ENCODE measurements around the gene GRAMD2B. TPM values are rescaled to one million over a fixed set of nuclear protein-coding genes. Genes with fewer than 3 reads are reported as not detected.

Gene GRAMD2B
- total and polyA plus RNA-seq, 2 experiments from 2014 or later = 18.9 to 32.5 TPM

GRCh38 chr5:126490167-126490940, 67.1 kb downstream of the GRAMD2B start:
- no peaks in the 10 kb centered on the region for H3K36me3 ChIP-seq (replicated peaks; ENCODE audit: insufficient read depth, low read depth)
- WGBS (ENCODE audit: low lambda C conversion rate, missing lambda C conversion rate) = 63% methylated on average over 12 of the region's 12 CpGs
- no peaks in the 10 kb centered on the region for H3K9me2 ChIP-seq (replicated peaks; ENCODE audit: insufficient read depth)

DNA sequence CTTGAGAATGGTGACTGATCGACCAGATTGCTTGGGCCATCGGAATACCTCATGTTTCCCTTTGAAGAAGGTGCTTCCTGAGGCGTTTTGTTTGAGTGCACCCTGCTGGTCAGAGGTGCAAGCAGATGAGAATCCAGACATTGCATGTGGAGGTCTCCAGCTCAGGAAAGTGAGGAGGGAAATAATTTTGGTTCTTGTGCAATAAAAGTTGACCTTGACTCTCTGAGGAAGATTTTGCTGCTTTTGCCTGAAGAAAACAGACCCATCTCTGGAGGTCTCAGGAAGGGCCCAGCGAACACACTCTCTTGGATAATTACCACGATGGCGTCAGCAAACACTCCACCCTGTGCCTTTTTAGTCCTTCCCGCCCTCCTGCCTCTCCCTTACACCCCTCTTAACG, 69.7 kb downstream of the GRAMD2B start:
- no peak overlapping the region for H3K4me3 ChIP-seq
- H3K9me3 ChIP-seq (ENCODE audit: low read depth) = no peaks in the 10 kb centered on the region
- H3K27me3 ChIP-seq = no peaks in the 10 kb centered on the region
- H3K9me2 ChIP-seq (replicated peaks; ENCODE audit: insufficient read depth) = no peaks in the 10 kb centered on the region
- no peaks in the 10 kb centered on the region for H3K36me3 ChIP-seq (replicated peaks; ENCODE audit: insufficient read depth, low read depth)
- H3K27ac ChIP-seq = no peak overlapping the region
- 72% methylated on average over 8 of the region's 8 CpGs for WGBS (ENCODE audit: low lambda C conversion rate, missing lambda C conversion rate)
- no peak overlapping the region for H3K4me2 ChIP-seq
- TF ChIP-seq, protein P1, sequence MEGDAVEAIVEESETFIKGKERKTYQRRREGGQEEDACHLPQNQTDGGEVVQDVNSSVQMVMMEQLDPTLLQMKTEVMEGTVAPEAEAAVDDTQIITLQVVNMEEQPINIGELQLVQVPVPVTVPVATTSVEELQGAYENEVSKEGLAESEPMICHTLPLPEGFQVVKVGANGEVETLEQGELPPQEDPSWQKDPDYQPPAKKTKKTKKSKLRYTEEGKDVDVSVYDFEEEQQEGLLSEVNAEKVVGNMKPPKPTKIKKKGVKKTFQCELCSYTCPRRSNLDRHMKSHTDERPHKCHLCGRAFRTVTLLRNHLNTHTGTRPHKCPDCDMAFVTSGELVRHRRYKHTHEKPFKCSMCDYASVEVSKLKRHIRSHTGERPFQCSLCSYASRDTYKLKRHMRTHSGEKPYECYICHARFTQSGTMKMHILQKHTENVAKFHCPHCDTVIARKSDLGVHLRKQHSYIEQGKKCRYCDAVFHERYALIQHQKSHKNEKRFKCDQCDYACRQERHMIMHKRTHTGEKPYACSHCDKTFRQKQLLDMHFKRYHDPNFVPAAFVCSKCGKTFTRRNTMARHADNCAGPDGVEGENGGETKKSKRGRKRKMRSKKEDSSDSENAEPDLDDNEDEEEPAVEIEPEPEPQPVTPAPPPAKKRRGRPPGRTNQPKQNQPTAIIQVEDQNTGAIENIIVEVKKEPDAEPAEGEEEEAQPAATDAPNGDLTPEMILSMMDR (IDR thresholded peaks at IDR 0.05; ENCODE audit: poor library complexity) = peak; percentile 38
- TF ChIP-seq EZH2phosphoT487 (IDR thresholded peaks at IDR 0.05; ENCODE audit: low read depth, severe bottlenecking, unreplicated experiment) (no peak), EZH2 (IDR thresholded peaks at IDR 0.05; ENCODE audit: borderline replicate concordance) (no peak)
- no peaks in the 10 kb centered on the region for H4K20me1 ChIP-seq (ENCODE audit: insufficient read depth, poor library complexity, severe bottlenecking)
- no peak overlapping the region for H2AFZ ChIP-seq
- H3K4me1 ChIP-seq (ENCODE audit: insufficient read depth) = peaks cover 13% of the 10 kb centered on the region
- peak; percentile 27 for DNase-seq (ENCODE audit: low spot score)
- no peaks in the 10 kb centered on the region for H3K79me2 ChIP-seq

More at GRCh38 chr5:126490167-126490940, 67.1 kb downstream of the GRAMD2B start:
- H3K4me2 ChIP-seq = no peak overlapping the region
- TF ChIP-seq, protein P1 (IDR thresholded peaks at IDR 0.05; ENCODE audit: poor library complexity) = peak; percentile 14
- no peak for TF ChIP-seq EZH2phosphoT487 (IDR thresholded peaks at IDR 0.05; ENCODE audit: low read depth, severe bottlenecking, unreplicated experiment)
- H3K4me1 ChIP-seq (ENCODE audit: insufficient read depth) = peaks cover 13% of the 10 kb centered on the region
- no peak for DNase-seq (ENCODE audit: low spot score)
- H3K4me3 ChIP-seq = no peak overlapping the region
- H2AFZ ChIP-seq = no peak overlapping the region
- no peaks in the 10 kb centered on the region for H4K20me1 ChIP-seq (ENCODE audit: insufficient read depth, poor library complexity, severe bottlenecking)
- peak overlapping the region; percentile 28 for H3K27ac ChIP-seq
- no peaks in the 10 kb centered on the region for H3K9me3 ChIP-seq (ENCODE audit: low read depth)
- no peaks in the 10 kb centered on the region for H3K79me2 ChIP-seq
- no peaks in the 10 kb centered on the region for H3K27me3 ChIP-seq

- H4K20me1 ChIP-seq (ENCODE audit: insufficient read depth, poor library complexity, severe bottlenecking) = no peaks in the 10 kb centered on the region
- DNase-seq (ENCODE audit: low spot score) = no peak
- H3K27me3 ChIP-seq = no peaks in the 10 kb centered on the region
- H3K4me3 ChIP-seq = no peak overlapping the region
- WGBS (ENCODE audit: low lambda C conversion rate, missing lambda C conversion rate) = 94% methylated on average over 3 of the region's 3 CpGs
- H3K9me2 ChIP-seq (replicated peaks; ENCODE audit: insufficient read depth) = no peaks in the 10 kb centered on the region
- H3K4me1 ChIP-seq (ENCODE audit: insufficient read depth) = peaks cover 4% of the 10 kb centered on the region
- H3K27ac ChIP-seq = no peak overlapping the region
- no peaks in the 10 kb centered on the region for H3K9me3 ChIP-seq (ENCODE audit: low read depth)
- TF ChIP-seq, protein P1 (IDR thresholded peaks at IDR 0.05; ENCODE audit: poor library complexity) = no peak
- TF ChIP-seq EZH2 (IDR thresholded peaks at IDR 0.05; ENCODE audit: borderline replicate concordance) (no peak), EZH2phosphoT487 (IDR thresholded peaks at IDR 0.05; ENCODE audit: low read depth, severe bottlenecking, unreplicated experiment) (no peak)
- H3K79me2 ChIP-seq = no peaks in the 10 kb centered on the region
- no peak overlapping the region for H3K4me2 ChIP-seq
- no peak overlapping the region for H2AFZ ChIP-seq
- no peaks in the 10 kb centered on the region for H3K36me3 ChIP-seq (replicated peaks; ENCODE audit: insufficient read depth, low read depth)
These were observed 71.2 kb downstream of the GRAMD2B start for GRCh38 chr5:126494393-126494792.
